Uterus (tissue), 2 donors: ENCODE data around the gene MRPL36.

Experiments
- POLR2A ChIP-seq, 2 donors: fragments of 450-650 bp; IDR thresholded peaks; one replicate each; pipeline ENCODE4 v1.6.1; 2016; ENCODE audit warnings: antibody characterized with exemption in 2 of 2, mild to moderate bottlenecking in 1 of 2, moderate library complexity in 1 of 2
- TF ChIP-seq, protein P1 (sequence below), 4 experiments: fragments of 200-600 bp in 2 of 4; fragments of 450-650 bp in 2 of 4; sonication (generic) in 2 of 4; IDR thresholded peaks; one replicate each; pipeline ENCODE4 v1.5.1; 2016 to 2019; ENCODE audit warnings: antibody characterized with exemption in 4 of 4, mild to moderate bottlenecking in 2 of 4, moderate library complexity in 1 of 4

- TF ChIP-seq, protein P1, sequence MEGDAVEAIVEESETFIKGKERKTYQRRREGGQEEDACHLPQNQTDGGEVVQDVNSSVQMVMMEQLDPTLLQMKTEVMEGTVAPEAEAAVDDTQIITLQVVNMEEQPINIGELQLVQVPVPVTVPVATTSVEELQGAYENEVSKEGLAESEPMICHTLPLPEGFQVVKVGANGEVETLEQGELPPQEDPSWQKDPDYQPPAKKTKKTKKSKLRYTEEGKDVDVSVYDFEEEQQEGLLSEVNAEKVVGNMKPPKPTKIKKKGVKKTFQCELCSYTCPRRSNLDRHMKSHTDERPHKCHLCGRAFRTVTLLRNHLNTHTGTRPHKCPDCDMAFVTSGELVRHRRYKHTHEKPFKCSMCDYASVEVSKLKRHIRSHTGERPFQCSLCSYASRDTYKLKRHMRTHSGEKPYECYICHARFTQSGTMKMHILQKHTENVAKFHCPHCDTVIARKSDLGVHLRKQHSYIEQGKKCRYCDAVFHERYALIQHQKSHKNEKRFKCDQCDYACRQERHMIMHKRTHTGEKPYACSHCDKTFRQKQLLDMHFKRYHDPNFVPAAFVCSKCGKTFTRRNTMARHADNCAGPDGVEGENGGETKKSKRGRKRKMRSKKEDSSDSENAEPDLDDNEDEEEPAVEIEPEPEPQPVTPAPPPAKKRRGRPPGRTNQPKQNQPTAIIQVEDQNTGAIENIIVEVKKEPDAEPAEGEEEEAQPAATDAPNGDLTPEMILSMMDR (IDR thresholded peaks at IDR 0.05): no peak
- no peak for TF ChIP-seq POLR2A (IDR thresholded peaks at IDR 0.05)
Observed at GRCh38 chr5:1805326-1805725, 5.7 kb upstream of the MRPL36 start.
